ENCODE data around the gene PEAK3. TPM values are rescaled to one million over a fixed set of nuclear protein-coding genes. Genes with fewer than 3 reads are reported as not detected.

Gene PEAK3
- total and polyA plus RNA-seq, 9 of the 15 experiments (the other 6 are each of a cell fraction or from before 2014, with no cell fraction given): 0.07 to 0.40 TPM; not detected in 7

DNA sequence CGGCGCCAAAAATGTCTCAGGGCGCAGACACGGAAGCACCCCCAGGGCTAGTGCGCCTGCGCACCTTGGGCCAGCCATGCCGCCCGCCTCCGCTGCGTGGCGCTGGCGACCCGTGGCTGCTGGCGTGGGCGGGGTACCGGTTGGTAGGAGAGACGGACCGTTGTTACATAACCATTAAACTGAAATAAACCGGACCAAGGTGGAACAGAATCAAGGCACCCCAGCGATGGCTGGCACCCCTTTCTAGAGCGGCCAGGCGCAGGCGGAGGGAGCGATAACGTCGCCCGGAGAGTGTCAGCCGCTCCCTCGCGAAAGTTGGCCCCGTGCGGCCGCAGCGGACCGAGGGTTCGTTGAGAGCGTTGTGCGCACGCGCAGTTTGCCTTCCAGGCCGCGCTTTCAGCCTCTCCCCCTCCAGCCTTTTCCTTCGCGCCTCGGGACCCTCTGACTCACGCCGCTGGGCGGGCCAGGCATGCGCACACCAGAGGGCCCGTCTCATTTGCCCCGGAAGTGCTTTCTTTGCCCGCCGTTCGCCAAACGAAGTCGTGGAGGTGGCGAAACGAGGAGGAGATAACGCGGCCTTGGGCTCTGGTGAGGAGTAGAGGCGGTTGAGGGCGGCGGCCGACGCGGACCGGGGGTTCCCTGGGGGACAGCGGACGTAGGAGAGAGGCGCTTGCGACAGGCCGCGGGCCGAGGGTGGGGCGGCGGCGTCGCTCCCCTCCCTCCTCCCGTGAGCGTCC is 45.5 kb downstream of the PEAK3 start, which contains the start of the genes PLEKHJ1 and SF3A2 (continued):
- TF ChIP-seq JUNB (CRISPR knock-in tag; conservative IDR thresholded peaks at IDR 0.05) (no peak), XRCC5 (IDR thresholded peaks at IDR 0.05; ENCODE audit: low read depth, low read length) (no peak), CBX8 (IDR thresholded peaks at IDR 0.05; ENCODE audit: borderline replicate concordance, extremely low read depth, low read depth, low read length, poor library complexity, severe bottlenecking) (no peak), THRA (IDR thresholded peaks at IDR 0.05) (no peak), TFE3 (CRISPR knock-in tag; IDR thresholded peaks at IDR 0.05) (no peak), PRMT5 (CRISPR knock-in tag; IDR thresholded peaks at IDR 0.05) (peak; percentile 17; the same call in 1 of the 2 replicates), HIVEP1 (CRISPR knock-in tag; IDR thresholded peaks at IDR 0.05) (no peak), ZNF436 (CRISPR knock-in tag; IDR thresholded peaks at IDR 0.05) (no peak), TEAD1 (CRISPR knock-in tag; IDR thresholded peaks at IDR 0.05) (0 out of 4 replicates have a peak, but pooled peaks have one; percentile 3 to 44), CHD4 (IDR thresholded peaks at IDR 0.05; ENCODE audit: insufficient read depth, insufficient replicate concordance, low read depth, low read length, poor library complexity, severe bottlenecking) (no peak)
- TF ChIP-seq, protein P1, sequence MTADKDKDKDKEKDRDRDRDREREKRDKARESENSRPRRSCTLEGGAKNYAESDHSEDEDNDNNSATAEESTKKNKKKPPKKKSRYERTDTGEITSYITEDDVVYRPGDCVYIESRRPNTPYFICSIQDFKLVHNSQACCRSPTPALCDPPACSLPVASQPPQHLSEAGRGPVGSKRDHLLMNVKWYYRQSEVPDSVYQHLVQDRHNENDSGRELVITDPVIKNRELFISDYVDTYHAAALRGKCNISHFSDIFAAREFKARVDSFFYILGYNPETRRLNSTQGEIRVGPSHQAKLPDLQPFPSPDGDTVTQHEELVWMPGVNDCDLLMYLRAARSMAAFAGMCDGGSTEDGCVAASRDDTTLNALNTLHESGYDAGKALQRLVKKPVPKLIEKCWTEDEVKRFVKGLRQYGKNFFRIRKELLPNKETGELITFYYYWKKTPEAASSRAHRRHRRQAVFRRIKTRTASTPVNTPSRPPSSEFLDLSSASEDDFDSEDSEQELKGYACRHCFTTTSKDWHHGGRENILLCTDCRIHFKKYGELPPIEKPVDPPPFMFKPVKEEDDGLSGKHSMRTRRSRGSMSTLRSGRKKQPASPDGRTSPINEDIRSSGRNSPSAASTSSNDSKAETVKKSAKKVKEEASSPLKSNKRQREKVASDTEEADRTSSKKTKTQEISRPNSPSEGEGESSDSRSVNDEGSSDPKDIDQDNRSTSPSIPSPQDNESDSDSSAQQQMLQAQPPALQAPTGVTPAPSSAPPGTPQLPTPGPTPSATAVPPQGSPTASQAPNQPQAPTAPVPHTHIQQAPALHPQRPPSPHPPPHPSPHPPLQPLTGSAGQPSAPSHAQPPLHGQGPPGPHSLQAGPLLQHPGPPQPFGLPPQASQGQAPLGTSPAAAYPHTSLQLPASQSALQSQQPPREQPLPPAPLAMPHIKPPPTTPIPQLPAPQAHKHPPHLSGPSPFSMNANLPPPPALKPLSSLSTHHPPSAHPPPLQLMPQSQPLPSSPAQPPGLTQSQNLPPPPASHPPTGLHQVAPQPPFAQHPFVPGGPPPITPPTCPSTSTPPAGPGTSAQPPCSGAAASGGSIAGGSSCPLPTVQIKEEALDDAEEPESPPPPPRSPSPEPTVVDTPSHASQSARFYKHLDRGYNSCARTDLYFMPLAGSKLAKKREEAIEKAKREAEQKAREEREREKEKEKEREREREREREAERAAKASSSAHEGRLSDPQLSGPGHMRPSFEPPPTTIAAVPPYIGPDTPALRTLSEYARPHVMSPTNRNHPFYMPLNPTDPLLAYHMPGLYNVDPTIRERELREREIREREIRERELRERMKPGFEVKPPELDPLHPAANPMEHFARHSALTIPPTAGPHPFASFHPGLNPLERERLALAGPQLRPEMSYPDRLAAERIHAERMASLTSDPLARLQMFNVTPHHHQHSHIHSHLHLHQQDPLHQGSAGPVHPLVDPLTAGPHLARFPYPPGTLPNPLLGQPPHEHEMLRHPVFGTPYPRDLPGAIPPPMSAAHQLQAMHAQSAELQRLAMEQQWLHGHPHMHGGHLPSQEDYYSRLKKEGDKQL (CRISPR knock-in tag; IDR thresholded peaks at IDR 0.05; ENCODE audit: borderline replicate concordance): no peak; the same call in 1 of the 2 replicates
- TF ChIP-seq, protein P2, sequence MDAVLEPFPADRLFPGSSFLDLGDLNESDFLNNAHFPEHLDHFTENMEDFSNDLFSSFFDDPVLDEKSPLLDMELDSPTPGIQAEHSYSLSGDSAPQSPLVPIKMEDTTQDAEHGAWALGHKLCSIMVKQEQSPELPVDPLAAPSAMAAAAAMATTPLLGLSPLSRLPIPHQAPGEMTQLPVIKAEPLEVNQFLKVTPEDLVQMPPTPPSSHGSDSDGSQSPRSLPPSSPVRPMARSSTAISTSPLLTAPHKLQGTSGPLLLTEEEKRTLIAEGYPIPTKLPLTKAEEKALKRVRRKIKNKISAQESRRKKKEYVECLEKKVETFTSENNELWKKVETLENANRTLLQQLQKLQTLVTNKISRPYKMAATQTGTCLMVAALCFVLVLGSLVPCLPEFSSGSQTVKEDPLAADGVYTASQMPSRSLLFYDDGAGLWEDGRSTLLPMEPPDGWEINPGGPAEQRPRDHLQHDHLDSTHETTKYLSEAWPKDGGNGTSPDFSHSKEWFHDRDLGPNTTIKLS (IDR thresholded peaks at IDR 0.05; ENCODE audit: borderline replicate concordance, low read depth): peak; percentile 94
- TF ChIP-seq, protein P3, sequence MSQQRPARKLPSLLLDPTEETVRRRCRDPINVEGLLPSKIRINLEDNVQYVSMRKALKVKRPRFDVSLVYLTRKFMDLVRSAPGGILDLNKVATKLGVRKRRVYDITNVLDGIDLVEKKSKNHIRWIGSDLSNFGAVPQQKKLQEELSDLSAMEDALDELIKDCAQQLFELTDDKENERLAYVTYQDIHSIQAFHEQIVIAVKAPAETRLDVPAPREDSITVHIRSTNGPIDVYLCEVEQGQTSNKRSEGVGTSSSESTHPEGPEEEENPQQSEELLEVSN (IDR thresholded peaks at IDR 0.05; ENCODE audit: borderline replicate concordance in 1 of 2, extremely low read depth in 1 of 2, insufficient read depth in 1 of 2, insufficient read length in 1 of 2, low read depth in 1 of 2, low read length in 1 of 2, poor library complexity in 1 of 2, severe bottlenecking in 1 of 2): peak; percentile 97
